ENCODE results near the gene ERVK3-1.

Gene ERVK3-1

DNA sequence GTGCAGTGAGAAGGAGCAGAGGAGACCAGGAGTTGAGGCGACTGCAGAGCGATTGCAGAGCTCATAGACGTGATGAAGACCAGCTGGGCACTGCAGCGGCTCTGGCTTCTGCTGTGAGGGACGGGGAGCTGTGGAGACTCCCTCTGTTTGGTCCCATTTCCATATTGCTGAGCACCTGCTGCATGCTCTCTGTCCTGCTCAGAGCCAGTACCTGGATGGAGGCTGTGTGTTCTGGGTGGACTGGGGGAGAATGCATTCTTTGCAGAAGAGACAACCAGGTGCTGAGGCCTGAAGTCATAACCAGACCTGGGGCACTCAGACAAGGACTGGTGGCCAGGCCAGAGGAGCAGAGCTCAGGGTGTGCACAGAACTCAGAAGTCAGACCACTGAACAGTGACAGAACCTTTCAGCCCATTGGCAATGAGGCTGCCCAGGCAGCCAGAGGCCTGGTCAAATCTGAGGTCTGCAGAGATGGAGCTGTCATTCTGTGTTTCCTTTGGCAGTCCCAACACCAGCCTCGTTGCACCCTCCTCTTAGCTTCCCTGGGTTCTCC, 49.4 kb downstream of the ERVK3-1 start:
- no peak for TF ChIP-seq POLR2A (IDR thresholded peaks at IDR 0.05; ENCODE audit: low read length)
- TF ChIP-seq GATA1 (IDR thresholded peaks at IDR 0.05; ENCODE audit: low read depth, low read length) = no peak
- no peak for DNase-seq

DNA sequence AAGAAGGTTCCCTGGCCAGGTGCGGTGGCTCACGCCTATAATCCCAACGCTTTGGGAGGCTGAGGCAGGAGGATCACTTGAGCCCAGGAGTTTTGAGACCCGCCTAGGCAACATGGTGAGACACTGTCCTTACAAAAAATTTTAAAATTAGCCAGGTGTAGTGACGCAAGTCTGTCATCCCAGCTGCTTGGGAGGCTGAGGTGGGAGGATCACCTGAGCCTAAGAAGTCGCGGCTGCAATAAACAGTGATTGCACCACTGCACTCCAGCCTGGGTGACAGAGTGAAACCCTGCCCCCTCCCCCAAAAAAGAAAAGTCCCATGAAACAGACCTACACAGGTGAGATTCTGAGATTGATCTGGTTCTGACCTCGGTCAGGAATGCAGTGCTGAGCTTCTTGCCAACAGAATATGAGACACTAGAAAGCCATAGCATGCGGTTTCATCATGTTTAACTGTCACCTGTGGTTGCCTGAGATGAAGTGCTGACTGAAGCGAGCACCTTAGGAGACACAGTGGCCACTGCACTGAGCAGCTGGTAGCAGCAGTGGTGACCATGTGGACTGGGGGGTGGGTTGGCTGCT, 50.1 kb downstream of the ERVK3-1 start:
- no peak for TF ChIP-seq GATA1 (IDR thresholded peaks at IDR 0.05; ENCODE audit: low read depth, low read length)
- TF ChIP-seq POLR2A (IDR thresholded peaks at IDR 0.05; ENCODE audit: low read length) = no peak
- DNase-seq = no peak

DNA sequence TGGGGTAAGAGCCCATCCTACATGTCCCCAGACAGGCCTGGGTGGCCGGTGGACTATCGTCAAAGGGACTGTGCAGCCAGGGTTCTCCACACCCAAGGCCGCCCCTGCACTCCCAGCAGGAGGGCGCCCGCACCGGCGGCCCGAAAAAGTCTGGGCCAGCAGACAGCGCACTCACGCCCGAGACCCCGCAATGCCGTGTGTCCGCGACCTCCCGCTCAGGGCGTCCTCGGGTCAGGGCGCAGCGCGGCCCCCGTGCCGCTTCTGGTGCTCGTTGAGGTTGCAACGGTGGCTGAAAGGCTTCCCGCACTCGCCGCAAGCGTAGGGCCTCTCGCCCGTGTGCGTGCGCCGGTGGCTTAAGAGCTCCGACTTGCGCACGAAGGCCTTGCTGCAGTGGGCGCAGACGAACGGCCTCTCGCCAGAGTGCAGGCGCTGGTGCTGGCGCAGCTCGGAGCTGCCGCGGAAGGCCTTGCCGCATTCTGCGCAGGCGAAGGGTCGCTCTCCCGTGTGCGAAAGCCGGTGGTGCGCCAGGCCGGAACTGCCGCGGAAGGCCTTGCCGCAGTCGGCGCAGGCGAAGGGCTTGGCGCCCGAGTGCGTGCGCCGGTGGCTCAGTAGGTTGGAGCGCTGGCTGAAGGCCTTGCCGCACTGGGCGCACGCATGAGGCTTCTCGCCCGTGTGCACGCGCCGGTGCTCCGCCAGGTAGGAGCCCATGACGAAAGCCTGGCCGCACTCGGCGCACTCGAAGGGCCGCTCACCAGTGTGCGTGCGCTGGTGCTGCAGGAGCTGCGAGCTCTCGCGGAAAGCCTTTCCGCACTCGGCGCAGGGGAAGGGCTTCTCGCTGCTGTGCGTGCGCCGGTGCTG, 51.0 kb downstream of the ERVK3-1 start:
- no peak for TF ChIP-seq GATA1 (IDR thresholded peaks at IDR 0.05; ENCODE audit: low read depth, low read length)
- TF ChIP-seq POLR2A (IDR thresholded peaks at IDR 0.05; ENCODE audit: low read length) = no peak
- DNase-seq = peak in 1 of 2 experiments; percentile 62

DNA sequence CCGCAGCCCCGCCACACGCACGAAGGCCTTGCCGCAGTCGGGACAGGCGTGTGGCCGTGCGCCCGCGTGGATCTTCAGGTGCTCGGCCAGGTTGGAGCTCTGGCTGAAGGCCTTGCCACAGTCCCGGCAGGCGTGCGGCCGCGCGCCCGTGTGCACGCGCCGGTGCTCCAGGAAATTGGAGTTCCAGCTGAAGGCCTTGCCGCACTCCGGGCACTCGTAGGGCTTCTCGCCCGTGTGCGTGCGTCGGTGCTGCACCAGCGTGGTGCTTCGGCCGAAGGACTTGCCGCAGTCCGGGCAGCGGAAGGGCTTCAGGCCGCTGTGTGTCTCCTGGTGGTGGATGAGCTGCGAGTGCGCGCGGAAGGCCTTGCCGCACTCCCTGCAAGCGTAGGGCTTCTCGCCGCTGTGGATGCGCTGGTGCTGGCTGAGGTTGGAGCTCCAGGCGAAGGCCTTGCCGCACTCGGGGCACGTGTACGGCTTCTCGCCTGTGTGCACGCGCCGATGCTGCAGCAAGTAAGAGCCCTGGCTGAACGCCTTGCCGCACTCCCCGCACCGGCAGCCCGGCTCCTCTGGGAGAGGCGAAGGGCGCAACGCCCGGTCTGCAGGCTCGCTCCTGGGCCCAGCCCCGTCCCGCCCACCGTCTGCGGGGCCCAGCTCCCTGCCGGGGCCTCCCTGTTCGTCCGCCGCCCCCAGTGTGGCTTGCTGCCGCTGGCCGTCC, 51.7 kb downstream of the ERVK3-1 start:
- no peak for TF ChIP-seq POLR2A (IDR thresholded peaks at IDR 0.05; ENCODE audit: low read length)
- TF ChIP-seq GATA1 (IDR thresholded peaks at IDR 0.05; ENCODE audit: low read depth, low read length) = no peak
- DNase-seq = no peak

DNA sequence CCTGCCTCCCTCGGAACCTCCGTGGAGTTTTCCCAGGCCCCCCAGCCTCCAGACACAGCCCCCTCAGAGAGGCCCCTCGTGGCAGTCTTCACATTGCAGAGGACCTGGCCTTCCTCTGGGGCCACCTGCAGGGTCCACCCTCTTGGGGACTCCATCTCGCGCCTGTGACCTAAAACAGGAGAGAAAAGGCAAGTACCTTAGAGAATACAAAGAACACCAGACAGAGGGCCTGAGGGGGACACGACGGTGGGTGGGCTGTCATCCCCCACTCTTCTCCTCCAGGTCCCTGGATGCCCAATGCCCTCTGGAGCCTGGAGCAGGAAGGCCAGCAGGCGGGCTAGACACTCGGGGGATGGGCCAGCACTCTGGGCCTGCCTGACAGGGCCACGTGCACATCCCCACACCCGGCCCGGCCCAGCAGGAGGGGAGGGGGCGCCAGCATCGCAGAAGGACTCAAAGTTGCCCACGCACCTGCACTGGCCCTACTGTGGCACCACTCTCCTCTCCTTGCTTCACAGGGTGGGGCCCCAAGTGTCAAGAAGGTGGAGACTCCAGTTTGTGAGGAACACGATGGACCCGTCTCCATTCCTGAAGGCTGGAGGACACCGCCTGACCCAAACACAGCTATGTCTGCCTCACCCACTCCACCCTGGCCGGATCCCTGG, 52.4 kb downstream of the ERVK3-1 start:
- no peak for DNase-seq
- TF ChIP-seq POLR2A (IDR thresholded peaks at IDR 0.05; ENCODE audit: low read length) = no peak

DNA sequence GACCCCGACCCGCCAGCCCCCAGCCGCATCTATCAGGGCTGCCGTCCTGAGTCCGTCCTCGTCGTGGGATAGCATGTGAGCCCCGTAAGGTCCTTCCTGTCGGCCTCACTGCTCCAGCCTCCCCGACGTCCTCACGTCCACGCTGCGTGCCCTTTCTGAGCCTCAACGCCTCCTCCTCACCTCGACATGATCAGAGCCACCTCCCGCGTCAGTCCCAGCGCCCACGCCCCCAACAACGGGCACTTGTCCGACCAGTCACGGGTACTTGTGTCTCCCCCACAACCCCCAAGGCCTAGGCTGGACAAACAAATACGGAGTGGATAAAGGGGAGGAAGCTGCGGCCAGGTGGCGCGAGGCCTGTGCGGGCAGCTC, 56.7 kb downstream of the ERVK3-1 start:
- peak in 1 of 2 experiments; percentile 83 for DNase-seq
- TF ChIP-seq GATA1 (IDR thresholded peaks at IDR 0.05; ENCODE audit: low read depth, low read length) (no peak), POLR2A (IDR thresholded peaks at IDR 0.05; ENCODE audit: low read length) (no peak)

DNA sequence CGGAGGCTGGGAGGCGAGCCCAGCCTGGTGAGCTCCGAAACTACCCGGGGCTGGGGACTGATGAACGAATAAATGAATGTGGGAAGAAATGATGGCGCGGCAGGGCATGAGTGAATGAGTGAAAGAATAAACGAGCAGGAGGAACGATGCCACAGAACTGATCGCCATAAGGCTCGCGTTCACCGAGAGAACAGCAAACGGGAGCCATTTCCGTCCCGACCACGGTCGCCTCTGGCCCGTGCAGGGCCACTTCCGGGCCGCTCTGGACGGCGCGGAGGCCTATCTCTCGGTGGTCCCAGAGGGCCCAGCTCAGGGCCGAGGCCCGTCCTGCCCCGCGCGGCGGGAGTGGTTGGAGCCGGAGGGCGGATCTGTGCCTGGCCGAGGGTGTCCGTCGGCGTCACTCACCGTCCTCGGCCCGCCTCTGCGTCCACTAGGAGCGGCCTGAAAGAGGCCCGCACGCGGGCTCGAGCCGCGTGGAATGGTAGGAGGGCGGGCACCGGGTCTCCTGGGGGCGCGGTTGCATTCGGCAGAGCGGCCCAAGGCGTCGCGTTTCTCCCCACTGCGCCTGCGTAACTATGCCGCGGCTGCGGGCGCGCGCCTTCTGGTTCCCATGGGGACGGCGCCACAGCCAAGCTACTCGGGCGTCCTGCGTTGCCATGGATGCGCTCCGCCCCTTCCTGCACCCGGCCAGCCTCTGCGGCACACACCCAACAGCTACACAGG, 57.3 kb downstream of the ERVK3-1 start, which contains the start of gene ZNF497:
ZNF497 (minus strand) TSS at position 480 of the 723 bp plus-strand sequence. CDS start 5,116 bp downstream, outside the sequence.
- DNase-seq = peak; percentile 98 to 99
- TF ChIP-seq POLR2A (IDR thresholded peaks at IDR 0.05; ENCODE audit: low read length) (peak; percentile 92), GATA1 (IDR thresholded peaks at IDR 0.05; ENCODE audit: low read depth, low read length) (no peak)

DNA sequence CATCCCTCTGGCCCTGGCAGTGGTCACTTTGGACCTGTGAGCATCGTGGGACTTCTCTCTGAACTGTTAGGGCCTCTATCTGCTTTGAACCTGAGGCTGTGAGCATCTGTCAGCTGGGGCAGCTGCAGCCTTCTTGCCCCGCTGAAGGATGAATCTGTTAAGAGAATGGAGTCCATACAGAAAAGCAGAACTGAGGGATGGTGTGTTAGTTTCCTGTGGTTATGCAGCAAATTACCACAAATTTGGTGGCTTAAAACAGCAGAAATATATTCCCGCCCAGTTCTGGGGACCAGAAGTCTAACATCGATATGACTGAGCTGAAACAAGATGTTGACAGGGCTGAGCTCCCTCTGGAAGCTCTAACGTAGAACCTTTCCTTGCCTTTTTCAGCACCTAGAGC, 59.0 kb downstream of the ERVK3-1 start:
- TF ChIP-seq GATA1 (IDR thresholded peaks at IDR 0.05; ENCODE audit: low read depth, low read length) = no peak
- TF ChIP-seq POLR2A (IDR thresholded peaks at IDR 0.05; ENCODE audit: low read length) = no peak
- no peak for DNase-seq
